Lower leg skin (tissue), 3 donors: ENCODE results near the gene GTPBP4.

Source experiments
- CTCF ChIP-seq, 3 donors: fragments of 450-650 bp; IDR thresholded peaks; one replicate each; pipeline ENCODE4 v1.5.1; 2016; ENCODE audit warnings: antibody characterized with exemption in 3 of 3, mild to moderate bottlenecking in 3 of 3, moderate library complexity in 2 of 3
- POLR2A ChIP-seq, 2 donors: fragments of 450-650 bp; IDR thresholded peaks; one replicate each; pipeline ENCODE4 v1.6.1; 2016 to 2017; ENCODE audit warnings: antibody characterized with exemption in 2 of 2, mild to moderate bottlenecking in 1 of 2, moderate library complexity in 1 of 2

- no peak for TF ChIP-seq POLR2A (IDR thresholded peaks at IDR 0.05)
- no peak for TF ChIP-seq CTCF (IDR thresholded peaks at IDR 0.05)
These were observed 68.9 kb downstream of the GTPBP4 start for GRCh38 chr10:1057106-1057657.
